NCI-H2196 treated with DMSO at 0.1 percent for 48 hours (cell line): ENCODE measurements around the gene ATXN3L.

Source experiments
- DNase-seq: peaks from one replicate; lab custom pipeline; 2025; ENCODE audit not compliant: unreplicated experiment; lab: John Stamatoyannopoulos, UW

ATXN3L gene

GRCh38 chrX:13270360-13270759 is 49.5 kb downstream of the ATXN3L start:
- DNase-seq, result no peak

DNA sequence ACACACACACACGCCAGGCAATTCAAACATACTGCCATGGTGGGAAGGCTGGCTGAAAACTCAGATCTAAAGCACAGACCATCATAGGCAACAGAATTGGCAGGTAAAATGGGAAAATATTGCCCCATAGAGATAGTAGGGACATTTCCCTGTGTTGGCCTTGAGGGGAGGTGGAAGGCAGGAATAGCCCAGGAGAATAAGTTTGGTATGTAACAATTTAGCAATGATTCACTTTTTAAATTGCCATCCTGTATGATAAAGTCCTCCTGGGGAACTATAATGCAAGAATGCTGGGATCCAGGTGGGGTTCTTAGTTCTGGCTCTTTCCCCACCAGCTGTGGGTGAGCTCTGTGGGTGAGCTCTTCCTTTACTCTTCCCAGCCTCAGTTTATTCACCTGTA is 51.0 kb downstream of the ATXN3L start:
- DNase-seq, result no peak
